NCI-H2029 (cell line): ENCODE data around the gene COL20A1.

Source experiments
- DNase-seq: peaks from one replicate; lab custom pipeline; 2025; lab: John Stamatoyannopoulos, UW

COL20A1 gene

GRCh38 chr20:63321148-63321831 lies 28.3 kb downstream of the COL20A1 start:
- no peak for DNase-seq

DNA sequence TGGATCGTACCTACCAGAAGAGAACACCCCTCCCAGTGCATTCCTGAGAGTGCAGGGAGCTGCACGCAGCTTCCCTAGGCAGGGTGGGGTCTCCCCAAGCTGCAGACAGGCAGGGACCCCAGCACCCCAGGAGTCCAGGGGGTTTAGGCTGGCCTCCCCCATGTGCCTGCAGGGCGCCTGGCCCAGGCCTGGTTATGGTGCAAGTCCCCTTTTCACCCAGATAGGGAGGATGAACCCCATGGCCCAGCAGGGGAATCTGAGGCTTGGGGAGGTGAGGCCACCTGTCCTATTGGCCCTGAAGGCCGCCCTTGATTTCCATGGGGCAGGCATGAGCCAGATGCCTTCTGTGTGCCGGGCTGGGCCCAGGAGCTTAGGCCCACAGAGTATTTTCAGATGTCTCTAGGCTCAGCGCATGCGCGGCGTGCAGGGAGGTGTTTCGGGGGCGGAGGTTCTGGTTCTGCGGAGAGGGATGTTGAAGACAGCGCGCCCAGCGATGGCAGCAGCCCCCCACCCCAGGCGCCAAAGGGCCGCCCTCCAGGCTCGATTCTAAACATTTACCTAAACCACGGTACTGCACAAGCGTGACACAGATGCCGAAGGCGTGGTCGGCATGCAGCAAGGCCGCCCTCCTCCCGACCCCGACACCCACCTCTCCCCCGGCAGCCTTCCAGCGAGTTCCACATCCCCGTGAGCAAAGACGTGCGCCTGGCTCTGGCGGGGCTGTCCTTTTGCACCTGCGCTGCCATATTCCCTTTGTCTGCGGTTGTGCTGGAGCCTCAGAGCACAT lies 29.4 kb downstream of the COL20A1 start:
- no peak for DNase-seq

- DNase-seq, result no peak
These were observed 29.9 kb downstream of the COL20A1 start for GRCh38 chr20:63322933-63323273.

GRCh38 chr20:63323357-63323981 lies 30.5 kb downstream of the COL20A1 start:
- no peak for DNase-seq

DNA sequence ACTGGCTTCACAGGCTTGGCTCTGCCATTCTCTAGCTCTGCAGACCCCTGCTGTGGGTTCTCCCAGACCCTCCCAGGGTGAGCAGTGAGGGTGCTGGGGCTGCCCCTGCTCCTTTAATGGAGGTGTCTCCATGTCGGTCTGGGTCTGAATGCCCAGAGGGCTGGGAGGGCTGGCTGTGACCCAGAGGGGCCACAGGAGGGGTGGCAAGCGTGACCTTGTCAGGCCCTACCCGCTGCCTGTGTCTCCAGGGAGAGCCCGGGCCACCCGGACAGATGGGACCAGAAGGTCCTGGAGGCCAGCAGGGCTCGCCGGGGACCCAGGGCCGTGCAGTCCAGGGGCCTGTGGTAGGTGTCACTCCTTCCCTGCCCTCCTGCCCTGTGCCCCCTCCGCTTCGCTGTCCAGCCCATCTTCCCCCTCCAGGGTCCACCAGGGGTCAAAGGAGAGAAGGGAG lies 32.1 kb downstream of the COL20A1 start:
- DNase-seq, result no peak

- no peak for DNase-seq
These were observed 32.7 kb downstream of the COL20A1 start for GRCh38 chr20:63325554-63326313.

- no peak for DNase-seq
These were observed 33.6 kb downstream of the COL20A1 start for GRCh38 chr20:63326314-63327230.

- DNase-seq, result no peak
These were observed 34.3 kb downstream of the COL20A1 start for GRCh38 chr20:63327231-63327745.

- DNase-seq, result no peak
These were observed 35.2 kb downstream of the COL20A1 start for GRCh38 chr20:63328026-63328700.

DNA sequence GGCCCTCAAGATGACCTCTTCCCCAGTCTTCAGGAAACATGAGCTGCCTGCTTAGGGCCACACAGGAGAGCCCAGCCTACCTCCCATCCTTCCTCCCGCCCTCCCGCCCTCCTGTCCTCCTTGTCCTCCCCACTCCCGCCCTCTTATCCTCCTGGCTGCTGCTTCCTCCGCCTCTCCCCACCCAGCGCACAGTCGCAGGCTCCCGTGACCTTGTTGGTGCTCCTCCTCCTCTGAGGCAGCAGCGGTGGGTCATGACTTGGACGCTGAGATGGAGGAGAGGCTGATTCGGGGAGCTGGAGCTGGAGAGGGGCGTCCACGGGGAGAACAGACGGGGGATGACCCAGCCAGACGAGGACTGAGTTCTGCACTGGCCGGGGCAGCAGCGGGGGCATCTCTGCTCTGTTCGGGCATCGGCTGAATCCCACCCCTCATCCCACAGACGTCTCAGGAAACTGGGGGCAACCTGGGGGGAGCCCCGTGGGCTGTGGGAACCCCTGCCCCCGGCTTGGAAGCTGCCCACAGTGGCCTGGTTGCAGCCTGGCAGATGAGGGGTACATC lies 35.8 kb downstream of the COL20A1 start:
- DNase-seq, result no peak

DNA sequence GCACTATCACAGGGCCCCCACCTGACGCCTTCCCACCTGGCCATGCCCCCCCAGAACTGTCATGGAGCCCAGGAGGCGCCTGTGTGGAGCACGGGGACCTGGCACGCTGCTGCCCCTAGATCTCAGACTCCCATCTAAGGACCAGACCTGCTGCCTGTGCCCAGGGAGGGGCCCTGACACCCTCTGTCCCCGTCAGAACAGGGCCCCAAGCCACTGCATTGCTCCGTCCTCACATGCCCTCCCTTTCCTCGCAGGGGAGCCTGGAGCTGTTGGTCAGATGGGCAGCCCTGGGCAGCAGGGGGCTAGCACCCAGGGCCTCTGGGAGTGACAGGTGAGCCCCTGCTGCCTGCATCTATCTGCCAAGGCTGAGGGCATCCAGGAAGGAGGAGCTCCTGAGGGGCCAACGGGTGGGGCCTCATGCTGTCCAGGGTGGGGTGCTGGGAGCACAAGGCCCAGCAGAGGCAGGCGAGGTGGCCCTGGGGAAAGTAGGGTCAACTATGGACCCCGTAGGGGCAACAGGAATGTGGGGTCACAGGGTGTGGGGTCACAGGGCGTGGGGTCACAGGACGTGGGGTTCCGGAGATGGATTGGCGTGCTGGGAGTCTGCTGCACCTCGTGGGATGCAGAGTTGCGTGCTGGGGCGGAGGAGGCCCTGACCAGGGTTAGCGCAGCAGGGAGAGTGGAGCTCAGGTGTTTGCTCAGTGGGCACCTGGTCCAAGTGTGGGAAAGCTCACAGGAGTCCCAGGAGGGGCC lies 36.5 kb downstream of the COL20A1 start:
- DNase-seq, result no peak

DNA sequence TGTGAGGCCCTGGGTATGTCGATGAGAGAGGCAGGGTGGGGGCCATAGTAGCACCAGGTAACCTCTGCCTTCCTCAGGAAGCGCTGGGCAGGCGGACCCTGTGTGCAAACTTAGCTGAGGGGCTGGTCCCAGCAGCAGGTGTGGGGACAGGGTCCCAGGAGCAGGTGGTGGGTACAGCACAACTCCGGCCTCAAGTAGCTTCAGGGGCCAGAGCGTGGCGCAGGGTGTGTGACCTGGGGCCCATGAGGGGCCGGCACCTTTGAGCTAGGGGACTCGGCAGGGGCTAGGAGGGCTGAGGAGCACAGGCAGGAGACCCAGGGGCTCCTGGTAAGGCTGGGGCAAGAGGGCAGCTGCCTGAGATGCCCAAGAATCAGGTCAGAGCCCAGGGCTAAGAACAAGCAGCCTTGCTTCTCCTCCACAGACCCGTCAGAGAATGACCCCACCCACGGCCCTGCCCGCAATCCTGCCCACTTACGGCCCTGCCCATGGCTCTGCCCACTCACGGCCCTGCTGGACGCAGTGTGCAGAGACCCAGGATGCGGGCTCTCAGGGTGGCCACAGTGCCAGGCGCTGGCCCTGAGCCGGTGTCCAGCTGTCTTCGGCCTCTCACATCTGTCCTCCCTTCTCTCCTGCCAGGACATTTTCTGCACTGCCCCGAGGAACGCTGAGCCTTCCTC lies 37.2 kb downstream of the COL20A1 start:
- DNase-seq, result no peak

DNA sequence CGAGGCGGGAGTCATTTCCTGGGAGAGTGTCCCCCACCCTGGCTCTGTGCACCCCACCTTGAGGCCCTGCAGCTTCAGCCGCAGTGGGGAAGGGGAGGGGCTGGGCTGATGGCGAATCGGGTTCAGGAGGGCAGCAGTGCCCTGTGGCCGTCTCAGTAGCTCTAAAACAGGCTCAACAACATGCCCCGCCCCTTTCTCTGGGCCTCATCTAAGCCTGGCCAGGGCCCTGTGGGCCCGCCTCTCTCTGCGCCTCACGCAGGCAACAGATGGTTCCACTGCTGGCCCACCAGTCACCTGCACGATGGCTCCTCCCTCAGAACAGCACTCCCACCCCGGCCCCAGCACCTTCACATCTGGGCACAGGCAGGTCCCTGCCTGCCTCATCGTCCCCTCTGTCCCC lies 38.0 kb downstream of the COL20A1 start:
- no peak for DNase-seq

DNA sequence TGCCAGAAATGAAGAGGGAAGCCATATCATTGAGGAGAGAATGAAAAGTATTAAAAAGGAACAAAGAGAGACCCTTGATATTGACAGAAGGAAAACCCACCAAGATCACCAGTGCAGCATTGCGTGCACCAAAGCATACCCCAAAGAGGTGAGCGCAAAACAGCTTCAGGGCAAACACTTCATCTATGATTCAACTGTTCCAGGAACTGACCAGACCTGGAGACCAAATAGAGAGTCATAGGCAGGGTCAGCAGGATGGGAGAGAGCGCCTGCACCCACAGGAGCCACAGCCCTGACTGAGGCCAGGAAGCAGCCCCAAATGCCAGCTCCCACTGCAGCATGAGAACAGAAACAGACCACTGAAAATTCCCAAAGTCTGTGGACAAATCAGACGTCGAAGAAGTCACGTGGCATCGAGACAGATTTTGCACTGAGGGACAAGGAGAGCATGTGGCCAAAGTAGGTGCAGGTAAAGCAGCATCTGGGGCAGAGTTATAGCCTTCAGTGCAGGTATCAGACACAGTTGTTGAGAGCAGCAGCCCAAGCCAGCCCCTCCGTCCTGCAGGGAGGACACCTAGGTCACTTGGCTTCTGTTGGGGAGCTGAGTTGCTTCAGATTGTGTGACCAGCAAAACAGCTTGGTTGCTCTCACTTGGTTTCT lies 38.9 kb downstream of the COL20A1 start:
- no peak for DNase-seq

GRCh38 chr20:63332488-63333240 lies 39.7 kb downstream of the COL20A1 start:
- DNase-seq, result no peak

GRCh38 chr20:63333241-63333836 lies 40.4 kb downstream of the COL20A1 start:
- DNase-seq, result no peak

DNA sequence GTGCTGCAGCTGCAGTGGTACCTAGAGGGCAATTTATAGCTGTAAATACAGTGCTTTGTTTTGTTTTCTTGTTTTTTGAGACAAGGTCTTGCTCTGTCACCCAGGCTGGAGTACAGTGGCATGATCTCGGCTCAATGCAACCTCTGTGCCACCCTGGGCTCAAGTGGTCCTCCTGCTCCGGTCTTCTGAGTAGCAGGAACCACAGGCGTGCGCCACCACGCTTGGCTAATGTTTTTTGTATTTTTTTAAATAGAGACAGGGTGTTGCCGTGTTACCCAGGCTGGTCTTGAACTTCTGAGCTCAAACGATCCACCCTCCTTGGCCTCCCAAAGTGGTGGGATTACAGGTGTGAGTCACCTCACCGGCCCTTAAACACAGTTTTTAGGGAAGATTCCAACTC lies 41.4 kb downstream of the COL20A1 start:
- DNase-seq, result no peak
